ENCODE measurements around the gene SSR3.

SSR3 gene

GRCh38 chr3:156491192-156491591 is 63.7 kb downstream of the SSR3 start:
- no peak for DNase-seq (ENCODE audit: low spot score)
